Testis (tissue), 2 donors: ENCODE measurements around the gene PPP6R2.

Experiments used
- POLR2A ChIP-seq: fragments of 450-650 bp; IDR thresholded peaks from one replicate; pipeline ENCODE4 v1.6.1; 2017; ENCODE audit warnings: antibody characterized with exemption, mild to moderate bottlenecking, moderate library complexity
- TF ChIP-seq, protein P1 (sequence below), 3 experiments: fragments of 450-650 bp in 2 of 3; fragments of 200-600 bp in 1 of 3; sonication (generic) in 1 of 3; IDR thresholded peaks; one replicate each; pipeline ENCODE4 v1.5.1; 2016 to 2019; ENCODE audit warnings: antibody characterized with exemption in 3 of 3, mild to moderate bottlenecking in 2 of 3, moderate library complexity in 1 of 3

DNA sequence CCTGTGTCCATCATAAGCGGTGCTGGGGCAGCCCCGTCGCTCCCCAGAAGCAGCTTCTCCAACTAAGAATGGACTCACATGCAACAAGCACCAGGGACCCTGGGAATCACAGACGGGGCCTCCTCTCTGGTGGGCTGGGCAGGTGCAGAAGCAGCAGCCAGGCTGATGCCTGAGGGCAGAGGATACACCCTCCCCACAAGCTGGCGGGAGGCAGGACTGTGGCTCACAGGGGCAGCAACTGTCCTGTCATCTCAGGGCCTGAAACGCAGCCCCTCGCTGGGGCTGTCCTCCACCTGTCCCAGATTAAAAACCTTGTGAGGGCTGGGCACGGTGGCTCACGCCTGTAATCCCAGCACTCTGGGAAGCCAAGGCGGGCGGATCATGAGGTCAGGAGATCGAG is 134.8 kb downstream of the PPP6R2 start:
- TF ChIP-seq, protein P1, sequence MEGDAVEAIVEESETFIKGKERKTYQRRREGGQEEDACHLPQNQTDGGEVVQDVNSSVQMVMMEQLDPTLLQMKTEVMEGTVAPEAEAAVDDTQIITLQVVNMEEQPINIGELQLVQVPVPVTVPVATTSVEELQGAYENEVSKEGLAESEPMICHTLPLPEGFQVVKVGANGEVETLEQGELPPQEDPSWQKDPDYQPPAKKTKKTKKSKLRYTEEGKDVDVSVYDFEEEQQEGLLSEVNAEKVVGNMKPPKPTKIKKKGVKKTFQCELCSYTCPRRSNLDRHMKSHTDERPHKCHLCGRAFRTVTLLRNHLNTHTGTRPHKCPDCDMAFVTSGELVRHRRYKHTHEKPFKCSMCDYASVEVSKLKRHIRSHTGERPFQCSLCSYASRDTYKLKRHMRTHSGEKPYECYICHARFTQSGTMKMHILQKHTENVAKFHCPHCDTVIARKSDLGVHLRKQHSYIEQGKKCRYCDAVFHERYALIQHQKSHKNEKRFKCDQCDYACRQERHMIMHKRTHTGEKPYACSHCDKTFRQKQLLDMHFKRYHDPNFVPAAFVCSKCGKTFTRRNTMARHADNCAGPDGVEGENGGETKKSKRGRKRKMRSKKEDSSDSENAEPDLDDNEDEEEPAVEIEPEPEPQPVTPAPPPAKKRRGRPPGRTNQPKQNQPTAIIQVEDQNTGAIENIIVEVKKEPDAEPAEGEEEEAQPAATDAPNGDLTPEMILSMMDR (IDR thresholded peaks at IDR 0.05) = no peak
- no peak for TF ChIP-seq POLR2A
